Kidney tubule cell (primary cell): ENCODE results near the gene TRMU.
A peak's percentile ranks its signal among the peaks of the same experiment; 100 is the strongest.

ENCODE experiments used
- DNase-seq: peaks from one replicate; pipeline ENCODE4 v3.0.0-alpha.2; 2018; ENCODE audit warnings: low spot score

Gene TRMU

GRCh38 chr22:46369716-46370583, 34.4 kb downstream of the TRMU start:
- DNase-seq, result no peak

GRCh38 chr22:46370584-46371291, 35.2 kb downstream of the TRMU start:
- peak; percentile 39 for DNase-seq

GRCh38 chr22:46371623-46372226, 36.2 kb downstream of the TRMU start:
- DNase-seq, result no peak

- DNase-seq, result no peak
These were observed 37.2 kb downstream of the TRMU start for GRCh38 chr22:46372686-46373085.

DNA sequence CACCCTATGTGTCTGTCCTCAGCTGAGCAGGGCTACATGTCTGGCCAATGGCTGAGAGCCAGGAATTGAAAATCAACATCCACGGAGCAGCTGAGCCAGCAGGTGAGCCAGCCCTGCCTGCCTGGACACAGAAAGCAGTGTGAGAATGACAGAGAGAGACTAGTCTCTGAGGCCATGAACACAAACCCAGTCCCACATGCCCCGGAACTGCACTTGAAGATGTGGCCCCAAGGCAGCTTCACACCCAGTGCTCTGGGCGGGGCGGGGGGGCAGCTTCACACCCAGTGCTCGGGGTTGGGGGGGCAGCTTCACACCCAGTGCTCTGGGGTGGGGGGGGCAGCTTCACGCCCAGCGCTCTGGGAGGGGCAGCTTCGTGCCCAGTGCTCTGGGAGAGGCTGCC, 37.6 kb downstream of the TRMU start:
- no peak for DNase-seq

DNA sequence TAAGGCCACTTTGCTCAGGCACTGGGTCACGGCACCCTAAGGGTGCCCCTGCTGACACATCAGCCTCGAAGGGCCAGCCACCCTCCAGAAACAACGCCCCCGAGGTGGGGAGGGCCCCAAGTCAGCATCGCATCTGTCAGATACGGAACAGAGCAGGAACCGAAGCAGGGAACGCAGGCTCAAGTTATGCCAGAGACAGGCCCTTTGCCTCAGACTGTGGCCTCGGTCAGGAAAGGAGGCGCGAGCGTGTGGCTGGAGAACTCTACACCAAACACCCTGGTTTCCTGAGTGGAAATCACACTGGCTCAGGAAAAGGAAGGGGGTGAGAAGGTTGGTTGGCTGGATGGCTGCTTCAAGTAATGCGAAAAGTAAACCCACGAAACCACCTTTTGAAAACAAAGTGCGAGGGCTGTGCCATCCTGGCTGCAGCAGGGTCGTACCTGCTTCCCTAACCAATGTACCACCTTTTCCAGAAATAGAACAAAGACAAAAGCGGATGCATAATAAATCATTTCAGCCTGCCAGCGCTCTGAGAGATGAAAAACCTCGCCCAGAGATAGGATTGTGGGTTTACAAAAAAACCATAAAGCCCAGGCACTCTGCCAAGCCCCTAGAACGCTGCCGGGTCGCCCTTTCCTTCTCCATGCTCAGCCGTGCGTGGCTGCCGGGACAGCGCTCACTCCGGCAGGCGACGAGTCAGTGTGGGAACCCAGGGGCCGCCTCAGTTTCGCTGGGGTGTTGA, 38.6 kb downstream of the TRMU start:
- DNase-seq, result peak; percentile 87

- DNase-seq, result peak; percentile 70
These were observed 39.4 kb downstream of the TRMU start for GRCh38 chr22:46374663-46375474.

DNA sequence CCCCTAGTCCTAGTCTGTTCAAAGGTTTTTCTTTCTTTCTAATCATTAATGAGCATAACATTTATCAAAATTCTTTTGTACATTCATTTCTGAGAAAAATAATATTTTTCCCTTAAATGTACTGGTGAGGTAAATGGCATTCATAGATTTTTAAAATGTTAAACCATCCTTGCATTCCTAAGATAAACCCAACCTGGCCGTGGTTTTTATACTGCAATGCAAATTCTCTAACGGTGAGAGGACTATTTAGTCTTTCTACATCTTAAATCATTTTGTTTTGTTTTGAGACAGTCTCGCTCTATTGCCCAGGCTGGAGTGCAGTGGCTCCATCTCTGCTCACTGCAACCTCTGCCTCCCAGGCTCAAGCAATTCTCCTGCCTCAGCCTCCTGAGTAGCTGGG, 40.6 kb downstream of the TRMU start:
- peak; percentile 35 for DNase-seq

DNA sequence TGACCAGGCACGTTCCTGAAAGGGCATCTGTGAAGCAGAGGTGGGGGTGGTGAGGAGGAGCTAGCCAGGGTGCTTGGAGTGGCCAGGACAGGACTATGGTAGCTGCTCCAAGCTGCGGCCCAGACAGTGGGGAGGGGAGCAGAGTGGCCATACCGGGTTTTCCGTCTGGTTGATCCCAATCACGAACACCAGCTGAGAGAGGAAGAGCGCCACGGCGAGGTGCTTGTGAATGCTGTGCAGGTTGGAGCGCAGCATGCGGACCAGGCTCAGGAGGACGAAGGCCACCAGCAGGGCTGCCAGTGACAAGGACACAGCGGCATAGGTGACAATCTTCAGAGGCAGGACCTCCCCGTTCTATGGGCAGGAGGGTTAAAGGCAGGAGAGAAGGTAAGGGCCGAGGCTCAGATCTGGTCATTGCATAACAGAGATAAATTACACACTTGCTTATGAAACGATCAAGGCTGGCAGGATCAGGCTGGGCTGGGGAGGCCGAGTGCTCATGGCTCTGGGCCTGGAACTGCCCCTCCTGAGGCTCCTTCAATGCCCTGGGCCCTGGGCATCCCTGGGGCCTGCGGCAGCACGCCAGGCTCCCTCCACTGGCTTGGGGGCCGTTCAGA, 41.5 kb downstream of the TRMU start:
- no peak for DNase-seq

DNA sequence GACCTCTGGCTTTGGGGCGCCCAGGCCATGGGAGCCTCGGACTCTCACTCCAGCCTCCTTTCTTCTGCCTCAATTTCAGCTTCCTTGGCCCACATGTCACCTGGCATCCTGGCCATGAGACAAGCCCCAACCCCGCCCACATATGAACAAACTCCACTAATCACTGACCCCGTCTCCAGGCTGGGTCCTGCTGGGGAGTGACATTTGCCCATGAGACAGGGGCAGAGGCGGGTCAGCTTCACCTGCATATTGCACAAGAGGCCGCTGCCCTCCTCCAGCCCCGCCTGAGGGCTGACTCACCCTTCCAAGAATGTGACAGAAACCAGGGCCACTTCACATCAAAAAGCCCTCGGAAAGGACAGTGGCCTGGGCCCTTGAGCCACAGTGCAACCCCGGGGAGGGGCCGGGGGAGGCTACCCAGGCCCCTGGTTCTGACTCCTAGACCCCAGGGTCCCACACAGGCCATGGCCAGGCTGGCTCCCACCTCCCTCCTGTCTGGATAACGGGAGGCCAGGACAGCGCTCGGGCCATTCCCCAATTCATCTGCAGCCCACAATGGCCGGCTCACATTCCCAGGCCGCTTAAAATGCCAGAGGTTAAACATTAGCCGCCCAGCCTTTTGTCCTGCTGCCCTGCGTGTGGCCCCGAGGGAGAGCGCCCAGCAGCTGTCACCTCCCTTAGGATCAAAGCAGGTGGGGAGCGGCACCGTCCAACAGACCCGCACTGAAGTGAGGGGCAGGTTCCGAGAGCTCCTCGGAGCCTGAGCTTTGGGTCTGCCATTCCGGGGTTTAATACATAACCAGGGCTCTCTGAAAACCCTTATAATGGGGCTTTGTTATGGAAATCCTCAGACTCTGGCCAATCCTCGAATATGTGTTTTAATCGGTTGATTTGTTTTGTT, 42.3 kb downstream of the TRMU start:
- peak; percentile 97 for DNase-seq

GRCh38 chr22:46378426-46379065, 43.0 kb downstream of the TRMU start:
- no peak for DNase-seq

GRCh38 chr22:46379066-46379930, 43.8 kb downstream of the TRMU start:
- DNase-seq, result peak; percentile 93

GRCh38 chr22:46380069-46380468, 44.6 kb downstream of the TRMU start:
- DNase-seq, result no peak

- no peak for DNase-seq
These were observed 45.1 kb downstream of the TRMU start for GRCh38 chr22:46380581-46380980.

DNA sequence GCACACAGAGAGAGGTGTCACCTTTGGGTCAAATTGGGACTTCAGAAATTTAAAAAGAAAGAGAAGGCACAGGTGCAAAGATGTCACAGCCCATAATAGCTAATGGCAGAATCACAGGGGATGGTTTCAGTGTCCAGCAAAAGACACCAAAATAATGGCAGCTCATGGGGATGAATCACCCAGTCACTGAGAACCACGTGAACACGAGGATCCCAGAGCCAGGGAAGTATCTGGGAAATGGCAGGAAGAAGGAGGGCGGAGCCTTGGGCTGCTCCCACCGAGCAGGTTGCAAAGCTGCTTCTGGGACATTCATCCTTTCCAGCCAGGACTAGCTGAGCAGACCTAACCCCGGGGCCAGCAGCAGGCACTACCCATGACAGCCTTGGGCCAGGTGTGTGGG, 45.6 kb downstream of the TRMU start:
- DNase-seq, result peak; percentile 82

GRCh38 chr22:46381731-46382130, 46.2 kb downstream of the TRMU start:
- no peak for DNase-seq

GRCh38 chr22:46382524-46382923, 47.0 kb downstream of the TRMU start:
- DNase-seq, result no peak

DNA sequence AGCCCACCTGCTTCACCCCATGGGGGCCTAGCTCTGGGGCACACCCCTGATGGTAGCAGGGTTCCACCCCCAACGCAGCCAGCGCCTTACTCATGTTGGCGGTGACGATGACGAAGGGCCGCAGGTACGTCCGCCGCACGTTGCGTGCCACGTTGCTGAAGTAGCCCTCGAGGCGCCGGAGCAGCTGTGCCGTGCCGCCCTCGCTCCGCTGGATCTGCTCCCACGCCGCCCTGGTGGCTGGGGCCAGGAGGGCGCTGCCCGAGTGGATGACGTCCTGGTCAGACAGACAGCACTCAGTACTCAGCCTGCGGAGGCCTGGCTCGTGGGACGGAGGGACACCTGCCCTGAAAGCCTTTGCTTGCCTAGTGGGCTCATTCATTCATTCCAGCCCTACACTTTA, 50.8 kb downstream of the TRMU start:
- no peak for DNase-seq
